ENCODE results near the gene TMPRSS11D. TPM values are rescaled to one million over a fixed set of nuclear protein-coding genes. Genes with fewer than 3 reads are reported as not detected.

TMPRSS11D gene
- total and polyA plus RNA-seq, 2 donors (not counting 3 experiments of a cell fraction or from before 2014, with no cell fraction given) = 0.03 TPM; not detected in 1

DNA sequence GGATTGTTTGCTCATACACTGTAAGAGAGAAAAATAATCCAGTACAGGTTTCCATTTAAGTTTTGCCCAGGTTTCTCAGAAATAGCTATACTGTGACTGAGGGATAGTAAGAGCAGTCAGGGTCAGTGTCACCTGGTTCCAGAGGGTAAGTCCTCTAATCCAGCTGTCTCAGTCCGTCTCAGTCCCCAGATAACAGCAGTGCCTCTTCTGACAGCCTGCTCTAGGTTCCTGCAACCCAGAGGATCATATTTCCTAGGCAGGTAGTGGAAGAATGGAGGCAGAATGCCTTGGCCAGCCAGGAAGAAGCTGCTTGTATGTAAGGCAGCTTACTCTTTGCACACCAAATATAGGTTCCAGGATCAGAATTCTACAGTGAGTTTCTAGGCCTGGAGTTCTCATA is 107.1 kb downstream of the TMPRSS11D start:
- no peak overlapping the region for H2AFZ ChIP-seq (ENCODE audit: low read depth, low read length)
- no peaks in the 10 kb centered on the region for H3K27me3 ChIP-seq (ENCODE audit: control insufficient read depth in 2 of 2, insufficient read depth in 2 of 2, low read length in 2 of 2)
- BruUV-seq (replicated peaks) = no TSS peak
- H4K20me1 ChIP-seq (replicated peaks; ENCODE audit: control insufficient read depth, extremely low read depth, insufficient read depth, low read length) = no peaks in the 10 kb centered on the region
- no peaks in the 10 kb centered on the region for H3K9me1 ChIP-seq (replicated peaks; ENCODE audit: control insufficient read depth, extremely low read depth, insufficient read depth, low read length)
- no peaks in the 10 kb centered on the region for H3K36me3 ChIP-seq (ENCODE audit: control insufficient read depth in 2 of 2, extremely low read depth in 1 of 2, insufficient read depth in 2 of 2, low read length in 2 of 2)
- POLR2A ChIA-PET = no interaction called here
- intact Hi-C loops (cut with micrococcal nuclease) (no loop called here), dilution Hi-C loops (cut with MboI; ENCODE audit: extremely low pct_ligation_motif_present, low sequenced_read_pairs) (no loop called here)
- no peak overlapping the region for H3K4me3 ChIP-seq (replicated peaks in 1 of 3; ENCODE audit: insufficient read depth in 1 of 3, low read depth in 1 of 3, low read length in 3 of 3)
- H3K79me2 ChIP-seq (ENCODE audit: control insufficient read depth, insufficient read depth, low read length) = no peaks in the 10 kb centered on the region
- TF ChIP-seq JUN (IDR thresholded peaks at IDR 0.05; ENCODE audit: borderline replicate concordance, insufficient read depth, insufficient read length, low read depth) (no peak), MYC (IDR thresholded peaks at IDR 0.05; ENCODE audit: low read depth, low read length) (no peak), GATA2 (IDR thresholded peaks at IDR 0.05; ENCODE audit: insufficient read depth, insufficient read length, low read depth, low read length) (no peak), EZH2 (IDR thresholded peaks at IDR 0.05; ENCODE audit: borderline replicate concordance, low read depth, low read length, severe bottlenecking) (no peak), FOS (IDR thresholded peaks at IDR 0.05; ENCODE audit: borderline replicate concordance, insufficient read depth, low read length) (no peak), POLR2AphosphoS5 (IDR thresholded peaks at IDR 0.05; ENCODE audit: insufficient read depth, low read depth, low read length) (no peak), POLR2A (IDR thresholded peaks at IDR 0.05; ENCODE audit: low read depth, low read length) (no peak)
- TF ChIP-seq, protein P1, sequence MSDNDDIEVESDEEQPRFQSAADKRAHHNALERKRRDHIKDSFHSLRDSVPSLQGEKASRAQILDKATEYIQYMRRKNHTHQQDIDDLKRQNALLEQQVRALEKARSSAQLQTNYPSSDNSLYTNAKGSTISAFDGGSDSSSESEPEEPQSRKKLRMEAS (IDR thresholded peaks at IDR 0.05; ENCODE audit: insufficient read depth, insufficient read length) = no peak
- TF ChIP-seq, protein P2, sequence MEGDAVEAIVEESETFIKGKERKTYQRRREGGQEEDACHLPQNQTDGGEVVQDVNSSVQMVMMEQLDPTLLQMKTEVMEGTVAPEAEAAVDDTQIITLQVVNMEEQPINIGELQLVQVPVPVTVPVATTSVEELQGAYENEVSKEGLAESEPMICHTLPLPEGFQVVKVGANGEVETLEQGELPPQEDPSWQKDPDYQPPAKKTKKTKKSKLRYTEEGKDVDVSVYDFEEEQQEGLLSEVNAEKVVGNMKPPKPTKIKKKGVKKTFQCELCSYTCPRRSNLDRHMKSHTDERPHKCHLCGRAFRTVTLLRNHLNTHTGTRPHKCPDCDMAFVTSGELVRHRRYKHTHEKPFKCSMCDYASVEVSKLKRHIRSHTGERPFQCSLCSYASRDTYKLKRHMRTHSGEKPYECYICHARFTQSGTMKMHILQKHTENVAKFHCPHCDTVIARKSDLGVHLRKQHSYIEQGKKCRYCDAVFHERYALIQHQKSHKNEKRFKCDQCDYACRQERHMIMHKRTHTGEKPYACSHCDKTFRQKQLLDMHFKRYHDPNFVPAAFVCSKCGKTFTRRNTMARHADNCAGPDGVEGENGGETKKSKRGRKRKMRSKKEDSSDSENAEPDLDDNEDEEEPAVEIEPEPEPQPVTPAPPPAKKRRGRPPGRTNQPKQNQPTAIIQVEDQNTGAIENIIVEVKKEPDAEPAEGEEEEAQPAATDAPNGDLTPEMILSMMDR (IDR thresholded peaks at IDR 0.05; ENCODE audit: extremely low read depth in 1 of 2, insufficient read depth in 1 of 2, low read depth in 1 of 2, low read length in 2 of 2) = no peak
- FAIRE-seq (no peak), DNase-seq (ENCODE audit: low read depth, low spot score) (no peak)
- no peak overlapping the region for H3K9ac ChIP-seq (replicated peaks; ENCODE audit: extremely low read depth, insufficient read depth, low read length)
- H3K9me3 ChIP-seq (replicated peaks; ENCODE audit: control insufficient read depth, insufficient read depth, low read length) = no peaks in the 10 kb centered on the region
- no peak overlapping the region for H3K27ac ChIP-seq (ENCODE audit: insufficient read depth, low read depth, low read length)
- no peaks in the 10 kb centered on the region for H3K4me1 ChIP-seq (ENCODE audit: control insufficient read depth, extremely low read depth, insufficient read depth, low read length)
- CTCF ChIA-PET = interaction anchor here (0.8 to 1.3 kb wide), 2 partner anchors 30 kb away, joined by 4 to 5 read pairs; no protein-coding TSS in a partner anchor
- no peak overlapping the region for H3K4me2 ChIP-seq (ENCODE audit: insufficient read depth, low read length)

Other genes starting within 250 kb of the TMPRSS11D start
- 96.4 and 97.4 TPM in 2 replicates for gene UBA6, start 182.8 kb downstream of the TMPRSS11D start, total RNA-seq
- gene UBA6, start 182.8 kb downstream of the TMPRSS11D start, polyA plus RNA-seq = 20.8 and 30.9 TPM in 2 replicates
- gene GNRHR, start 129.6 kb downstream of the TMPRSS11D start, total RNA-seq = not detected in 2 replicates
- gene GNRHR, start 129.6 kb downstream of the TMPRSS11D start, polyA plus RNA-seq = not detected in 2 replicates
- gene TMPRSS11A, start 79.5 kb upstream of the TMPRSS11D start, total RNA-seq = not detected in 2 replicates
- not detected in 2 replicates for gene TMPRSS11A, start 79.5 kb upstream of the TMPRSS11D start, polyA plus RNA-seq
- gene TMPRSS11F, start 245.9 kb upstream of the TMPRSS11D start, total RNA-seq = not detected in 2 replicates
- gene TMPRSS11F, start 245.9 kb upstream of the TMPRSS11D start, polyA plus RNA-seq = not detected in 2 replicates

All from endothelial cell of umbilical vein (primary cell).